Measurements from ENCODE around the gene FRMPD4.

FRMPD4 gene

DNA sequence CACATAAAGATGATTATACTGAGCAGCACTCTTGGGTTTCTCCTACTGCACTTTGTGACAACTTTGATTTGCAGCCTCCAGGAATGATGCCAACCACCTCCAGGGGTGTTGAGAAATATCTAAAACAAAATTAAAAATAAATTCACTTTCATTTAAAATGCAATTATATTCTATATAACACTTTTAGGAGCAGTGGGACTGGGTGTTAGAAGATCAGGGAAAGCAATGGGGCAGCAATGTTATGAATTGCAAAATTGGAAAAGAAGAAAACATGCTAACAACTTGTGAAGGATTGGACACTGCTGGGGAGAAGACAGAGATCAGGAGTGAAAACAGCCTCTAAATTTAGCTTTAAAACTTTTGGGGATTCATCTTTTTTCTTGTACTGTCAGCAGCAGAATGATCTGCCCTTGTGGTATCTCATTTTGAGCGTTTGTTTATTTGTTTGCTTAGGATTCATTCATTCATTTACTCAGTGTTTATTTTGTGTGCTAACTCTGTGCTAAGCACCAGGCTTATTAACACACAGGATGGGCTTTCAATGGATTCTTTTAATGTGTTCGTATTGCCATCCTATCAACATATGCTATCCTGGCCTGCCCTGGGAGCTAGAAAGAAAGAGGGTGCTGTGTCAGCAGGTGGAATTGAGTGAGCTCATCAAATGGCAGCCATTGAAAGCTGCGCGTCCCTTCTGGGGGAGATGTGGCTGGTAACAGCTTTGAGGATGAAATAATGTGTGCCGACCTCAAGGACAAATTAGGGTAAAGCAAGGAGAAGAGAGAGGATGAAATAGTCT lies 96.5 kb downstream of the FRMPD4 start:
- Mint-ChIP-seq H3K4me1 (ENCODE audit: low read depth) (no peaks in the 10 kb centered on the region), H3K36me3 (ENCODE audit: low read depth) (no peaks in the 10 kb centered on the region), H3K27me3 (ENCODE audit: low read depth) (no peaks in the 10 kb centered on the region), H3K9me3 (no peaks in the 10 kb centered on the region), H3K4me3 (no peak overlapping the region), H3K27ac (no peak overlapping the region)
- no peak for DNase-seq (ENCODE audit: low spot score)

DNA sequence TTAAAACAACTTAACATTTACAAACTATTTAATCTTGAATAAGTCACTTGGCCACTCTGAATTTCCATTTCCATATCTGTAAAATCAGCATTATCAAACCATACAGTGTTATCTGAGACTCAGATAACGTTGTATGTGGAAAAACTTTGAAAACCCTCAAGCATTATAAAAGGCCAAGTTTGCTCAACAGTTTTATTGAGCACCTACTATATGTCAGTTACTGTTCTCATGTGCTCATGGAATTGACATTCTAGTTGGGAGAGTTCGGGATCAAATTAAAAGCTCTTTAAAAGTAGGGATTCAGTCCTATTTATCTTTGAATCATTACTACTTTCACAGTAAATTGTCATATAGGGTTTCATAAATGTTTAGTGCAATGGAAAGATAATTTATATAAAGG lies 97.9 kb downstream of the FRMPD4 start:
- Mint-ChIP-seq H3K4me1 (ENCODE audit: low read depth) (no peaks in the 10 kb centered on the region), H3K36me3 (ENCODE audit: low read depth) (no peaks in the 10 kb centered on the region), H3K27me3 (ENCODE audit: low read depth) (no peaks in the 10 kb centered on the region), H3K9me3 (no peaks in the 10 kb centered on the region), H3K4me3 (no peak overlapping the region), H3K27ac (no peak overlapping the region)
- no peak for DNase-seq (ENCODE audit: low spot score)

DNA sequence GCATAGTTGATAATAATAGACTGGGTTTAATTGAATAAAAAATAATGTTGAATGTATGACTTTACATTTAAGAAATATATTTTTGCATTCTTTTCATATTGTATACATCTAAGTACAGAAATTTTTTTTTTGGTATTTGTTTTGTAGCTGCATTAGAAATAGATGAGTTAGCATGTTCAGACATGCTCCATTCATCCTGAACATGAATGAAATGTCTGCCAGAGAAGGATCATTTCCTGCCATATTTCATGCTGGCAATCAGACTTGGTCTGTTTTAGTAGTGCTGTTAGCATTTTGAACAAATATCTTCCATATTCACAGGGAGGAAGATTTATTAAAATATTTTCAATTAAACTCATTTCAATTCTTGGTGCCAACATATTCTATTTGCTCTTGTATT lies 98.9 kb downstream of the FRMPD4 start:
- Mint-ChIP-seq H3K9me3 (no peaks in the 10 kb centered on the region), H3K27ac (no peak overlapping the region), H3K4me3 (no peak overlapping the region), H3K36me3 (ENCODE audit: low read depth) (no peaks in the 10 kb centered on the region), H3K4me1 (ENCODE audit: low read depth) (no peaks in the 10 kb centered on the region), H3K27me3 (ENCODE audit: low read depth) (no peaks in the 10 kb centered on the region)
- DNase-seq (ENCODE audit: low spot score), result no peak

DNA sequence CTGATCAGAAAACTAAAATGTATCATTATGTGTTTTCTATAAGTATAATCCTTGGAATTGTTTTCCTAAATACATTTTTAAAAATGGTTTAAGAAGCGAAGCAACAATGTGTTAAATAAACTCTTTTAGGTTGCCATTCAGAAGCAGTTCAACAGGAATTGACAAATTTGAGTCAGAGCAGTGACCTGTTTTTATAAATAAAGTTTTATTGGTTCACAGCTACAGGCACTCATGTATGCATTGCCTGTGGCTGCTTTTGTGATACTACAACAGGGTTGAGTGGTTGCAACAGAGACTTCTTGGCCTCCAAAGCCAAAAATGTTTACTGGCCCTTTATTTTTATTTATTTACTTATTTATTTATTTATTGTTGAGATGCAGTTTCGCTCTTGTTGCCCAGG lies 99.5 kb downstream of the FRMPD4 start:
- H3K9me3 Mint-ChIP-seq, result no peaks in the 10 kb centered on the region
- no peaks in the 10 kb centered on the region for H3K4me1 Mint-ChIP-seq (ENCODE audit: low read depth)
- no peak overlapping the region for H3K4me3 Mint-ChIP-seq
- no peaks in the 10 kb centered on the region for H3K36me3 Mint-ChIP-seq (ENCODE audit: low read depth)
- H3K27ac Mint-ChIP-seq, result no peak overlapping the region
- no peaks in the 10 kb centered on the region for H3K27me3 Mint-ChIP-seq (ENCODE audit: low read depth)
- no peak for DNase-seq (ENCODE audit: low spot score)

DNA sequence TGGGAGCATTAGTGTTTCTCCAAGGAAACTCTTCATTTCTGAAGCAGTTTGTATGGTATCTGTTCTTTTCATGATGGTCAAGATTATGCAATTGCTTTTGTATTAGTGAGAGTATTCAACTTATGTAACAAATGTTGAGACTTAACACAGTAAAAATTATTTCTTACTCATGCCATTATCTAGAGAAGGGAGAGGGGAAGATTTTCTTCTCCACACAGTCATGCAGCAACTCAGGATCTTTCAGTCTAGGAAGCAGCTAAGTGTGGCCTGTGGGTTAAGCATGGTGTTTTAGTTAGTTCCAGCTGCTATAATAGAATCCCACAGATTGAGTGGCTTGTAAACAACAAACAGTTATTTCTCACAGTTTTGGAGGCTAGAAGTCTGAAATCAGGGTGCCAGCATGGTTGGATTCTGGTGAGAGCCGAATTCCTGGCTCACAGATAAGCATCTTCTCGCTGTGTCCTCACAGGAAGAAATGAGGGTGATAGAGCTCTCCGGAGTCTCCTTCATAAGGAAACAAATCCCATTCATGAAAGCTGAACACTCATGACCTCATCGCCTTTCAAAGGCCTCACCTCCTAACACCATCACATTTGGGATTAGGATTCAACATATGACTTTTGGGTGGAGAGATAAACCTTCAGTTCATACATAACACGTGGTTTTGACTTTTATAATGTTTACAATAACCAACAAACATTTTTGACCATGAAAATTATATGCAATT lies 101.2 kb downstream of the FRMPD4 start:
- Mint-ChIP-seq H3K4me1 (ENCODE audit: low read depth) (no peaks in the 10 kb centered on the region), H3K27ac (no peak overlapping the region), H3K36me3 (ENCODE audit: low read depth) (no peaks in the 10 kb centered on the region), H3K4me3 (no peak overlapping the region), H3K9me3 (no peaks in the 10 kb centered on the region), H3K27me3 (ENCODE audit: low read depth) (no peaks in the 10 kb centered on the region)
- no peak for DNase-seq (ENCODE audit: low spot score)

DNA sequence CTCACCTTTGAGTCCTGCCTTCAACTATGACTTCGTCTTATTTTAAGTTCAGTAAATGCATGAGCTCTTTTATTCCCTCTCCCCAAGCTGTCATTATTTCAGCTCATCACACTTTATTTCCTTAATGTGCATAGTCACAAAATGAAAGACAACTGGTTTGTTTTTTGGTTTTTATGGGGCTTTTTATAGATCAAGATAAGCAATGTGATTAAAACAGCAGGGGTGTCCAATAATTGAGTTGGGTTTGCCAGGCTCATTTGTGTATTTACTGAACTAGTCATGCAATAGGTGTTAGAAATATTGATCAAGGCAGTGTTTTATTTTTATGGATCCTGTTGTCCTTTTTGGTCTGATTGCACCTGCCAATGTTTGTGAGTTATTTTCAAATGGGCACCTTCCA lies 102.2 kb downstream of the FRMPD4 start:
- no peaks in the 10 kb centered on the region for H3K4me1 Mint-ChIP-seq (ENCODE audit: low read depth)
- H3K27me3 Mint-ChIP-seq (ENCODE audit: low read depth), result no peaks in the 10 kb centered on the region
- no peaks in the 10 kb centered on the region for H3K36me3 Mint-ChIP-seq (ENCODE audit: low read depth)
- no peak overlapping the region for H3K4me3 Mint-ChIP-seq
- DNase-seq (ENCODE audit: low spot score), result no peak
- H3K9me3 Mint-ChIP-seq, result no peaks in the 10 kb centered on the region
- H3K27ac Mint-ChIP-seq, result no peak overlapping the region

DNA sequence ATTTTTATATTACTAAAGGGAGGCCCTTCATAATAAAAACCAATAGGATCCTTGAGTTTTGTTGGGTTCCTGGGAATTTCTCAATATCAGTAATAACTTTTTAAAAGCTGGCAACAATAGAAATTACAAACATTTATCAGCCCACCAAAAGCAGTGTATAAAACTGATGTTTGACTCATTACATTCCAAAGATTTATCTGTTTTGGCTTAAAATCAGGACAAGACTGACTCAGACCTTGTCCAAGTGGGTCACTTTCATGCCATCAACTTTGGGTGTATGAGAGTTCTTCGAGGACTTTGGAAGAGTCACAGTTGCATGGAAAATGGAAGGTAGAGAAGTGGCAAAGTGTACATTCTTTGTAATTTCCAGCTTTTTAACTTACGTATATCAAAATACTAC lies 102.8 kb downstream of the FRMPD4 start:
- H3K27me3 Mint-ChIP-seq (ENCODE audit: low read depth), result no peaks in the 10 kb centered on the region
- no peak overlapping the region for H3K27ac Mint-ChIP-seq
- no peak overlapping the region for H3K4me3 Mint-ChIP-seq
- no peaks in the 10 kb centered on the region for H3K4me1 Mint-ChIP-seq (ENCODE audit: low read depth)
- no peaks in the 10 kb centered on the region for H3K9me3 Mint-ChIP-seq
- H3K36me3 Mint-ChIP-seq (ENCODE audit: low read depth), result no peaks in the 10 kb centered on the region
- no peak for DNase-seq (ENCODE audit: low spot score)

DNA sequence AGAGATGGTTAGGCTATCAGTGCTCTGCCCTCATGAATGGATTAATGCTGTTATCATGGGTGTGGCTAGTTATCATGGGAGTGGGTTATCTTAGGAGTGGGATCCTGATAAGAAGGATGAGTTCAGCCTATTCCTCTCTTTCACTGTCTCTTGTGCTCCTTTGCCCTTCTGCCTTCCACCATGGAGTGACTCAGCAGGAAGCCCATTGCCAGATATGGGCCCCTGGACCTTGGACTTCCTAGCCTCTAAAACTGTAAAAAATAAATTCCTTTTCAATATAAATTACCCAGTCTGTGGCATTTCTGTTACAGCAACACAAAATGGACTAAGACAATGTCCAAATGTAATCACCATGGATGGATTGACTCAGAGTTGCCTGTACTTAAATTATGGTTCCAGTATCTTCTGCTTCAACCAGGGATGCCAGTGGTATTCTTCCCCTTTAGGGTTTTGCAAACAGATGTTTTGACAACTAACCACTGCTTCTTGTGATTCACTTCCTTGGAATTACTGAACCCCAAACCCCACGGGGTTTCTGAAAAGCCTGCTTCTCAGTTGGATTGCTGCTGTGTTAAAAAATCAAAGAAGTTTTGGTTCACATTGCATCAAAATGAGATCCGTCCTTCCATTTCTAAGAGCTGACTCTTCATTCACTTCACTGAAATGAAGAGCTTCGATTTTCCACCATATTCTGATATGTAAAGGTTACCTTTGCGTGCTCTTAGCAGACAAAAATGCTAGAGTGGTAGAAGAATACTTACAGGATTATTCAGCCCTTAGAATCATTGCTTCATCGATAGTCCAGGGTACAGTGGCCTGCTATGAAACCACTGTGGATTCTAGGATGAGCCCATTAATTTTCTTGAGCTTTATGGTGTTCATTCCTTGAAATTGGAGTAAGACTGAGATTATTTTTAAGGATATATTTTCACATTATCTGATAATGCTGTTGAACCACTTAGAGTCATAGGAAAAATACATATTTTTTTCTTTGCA lies 107.7 kb downstream of the FRMPD4 start:
- no peak overlapping the region for H3K4me3 Mint-ChIP-seq
- H3K4me1 Mint-ChIP-seq (ENCODE audit: low read depth), result no peaks in the 10 kb centered on the region
- H3K27ac Mint-ChIP-seq, result no peak overlapping the region
- no peak for DNase-seq (ENCODE audit: low spot score)
- H3K36me3 Mint-ChIP-seq (ENCODE audit: low read depth), result no peaks in the 10 kb centered on the region
- no peaks in the 10 kb centered on the region for H3K9me3 Mint-ChIP-seq
- no peaks in the 10 kb centered on the region for H3K27me3 Mint-ChIP-seq (ENCODE audit: low read depth)

DNA sequence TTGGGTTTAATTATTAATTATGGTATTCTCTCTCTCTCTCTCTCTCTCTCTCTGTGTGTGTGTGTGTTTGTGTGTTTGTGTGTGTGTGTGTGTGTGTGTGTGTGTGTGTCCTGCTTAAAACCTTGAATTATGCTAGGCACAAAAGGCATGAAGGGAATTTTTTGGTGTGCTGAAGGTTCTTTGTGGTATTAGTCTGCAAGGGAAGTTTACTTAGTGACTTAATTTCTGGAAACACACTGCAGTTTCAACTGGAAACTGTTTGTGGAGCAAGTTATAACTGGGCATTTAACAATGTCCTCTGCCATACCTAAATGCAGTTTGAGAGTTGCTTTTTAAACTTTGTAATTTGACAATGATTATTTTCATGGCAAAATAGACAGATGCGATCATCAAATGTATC lies 111.7 kb downstream of the FRMPD4 start:
- Mint-ChIP-seq H3K9me3 (no peaks in the 10 kb centered on the region), H3K4me1 (ENCODE audit: low read depth) (no peaks in the 10 kb centered on the region), H3K36me3 (ENCODE audit: low read depth) (no peaks in the 10 kb centered on the region), H3K27ac (no peak overlapping the region), H3K27me3 (ENCODE audit: low read depth) (no peaks in the 10 kb centered on the region), H3K4me3 (no peak overlapping the region)
- no peak for DNase-seq (ENCODE audit: low spot score)

DNA sequence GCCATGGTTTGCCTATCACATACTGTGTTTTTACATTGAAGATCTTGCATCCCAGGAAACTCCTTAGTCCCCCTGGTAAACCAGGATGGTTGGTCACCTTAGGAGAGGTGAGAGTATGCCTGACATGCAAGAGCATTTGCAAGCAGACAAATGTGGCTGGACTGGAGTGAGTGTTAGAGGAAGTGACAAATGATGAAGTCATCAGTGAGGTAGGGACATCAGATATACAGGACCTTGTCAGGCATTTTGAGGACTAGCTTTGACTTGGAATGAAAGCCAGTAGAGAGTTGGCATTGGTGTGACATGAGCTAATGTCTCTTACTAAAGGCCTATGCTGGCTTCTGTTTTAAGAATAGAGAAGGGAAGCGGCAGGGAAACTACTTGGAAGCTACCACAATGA lies 124.9 kb downstream of the FRMPD4 start:
- no peak overlapping the region for H3K27ac Mint-ChIP-seq
- no peak overlapping the region for H3K4me3 Mint-ChIP-seq
- H3K4me1 Mint-ChIP-seq (ENCODE audit: low read depth), result no peaks in the 10 kb centered on the region
- H3K36me3 Mint-ChIP-seq (ENCODE audit: low read depth), result no peaks in the 10 kb centered on the region
- no peak for DNase-seq (ENCODE audit: low spot score)
- H3K27me3 Mint-ChIP-seq (ENCODE audit: low read depth), result no peaks in the 10 kb centered on the region
- no peaks in the 10 kb centered on the region for H3K9me3 Mint-ChIP-seq

DNA sequence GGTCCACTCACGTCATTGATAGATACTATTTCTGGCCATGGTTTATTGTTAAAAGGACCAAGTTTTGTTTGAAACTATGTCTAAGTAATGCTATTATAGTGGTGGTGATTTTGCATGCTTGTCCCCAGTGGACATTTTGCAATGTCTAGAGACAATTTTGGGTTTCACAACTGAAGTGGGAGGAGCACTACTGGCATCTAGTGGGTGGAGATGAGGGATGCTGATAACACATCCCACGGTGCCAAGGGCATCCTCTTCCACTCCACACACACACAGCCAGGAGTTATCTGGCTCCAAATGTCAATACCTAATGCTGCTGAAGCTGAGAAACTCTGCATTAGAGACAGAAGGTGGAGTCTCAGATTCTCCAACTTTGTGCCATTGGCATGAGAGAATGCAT lies 131.2 kb downstream of the FRMPD4 start:
- Mint-ChIP-seq H3K9me3 (no peaks in the 10 kb centered on the region), H3K36me3 (ENCODE audit: low read depth) (no peaks in the 10 kb centered on the region), H3K4me3 (no peak overlapping the region), H3K4me1 (ENCODE audit: low read depth) (no peaks in the 10 kb centered on the region), H3K27ac (no peak overlapping the region), H3K27me3 (ENCODE audit: low read depth) (no peaks in the 10 kb centered on the region)
- DNase-seq (ENCODE audit: low spot score), result no peak

DNA sequence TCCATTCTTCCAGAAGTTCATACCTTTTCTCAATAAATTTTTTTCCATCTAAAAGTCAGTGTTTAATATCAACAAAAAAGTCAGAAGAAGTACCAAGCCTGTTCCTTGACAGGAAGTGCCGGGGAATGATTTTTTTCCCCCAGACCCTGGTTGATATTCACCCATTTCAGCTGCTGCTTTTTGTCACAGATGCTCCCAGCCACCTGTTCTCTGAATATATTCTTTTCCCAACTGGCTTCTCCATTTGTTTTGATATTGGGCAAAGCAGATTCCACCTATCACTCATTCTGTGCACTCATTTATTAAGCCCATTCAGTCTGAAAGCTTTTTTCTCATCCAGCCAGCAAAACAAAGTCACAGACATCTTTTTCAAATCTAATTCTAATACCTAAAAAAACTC lies 139.9 kb downstream of the FRMPD4 start:
- H3K4me1 Mint-ChIP-seq (ENCODE audit: low read depth), result no peaks in the 10 kb centered on the region
- H3K36me3 Mint-ChIP-seq (ENCODE audit: low read depth), result no peaks in the 10 kb centered on the region
- no peaks in the 10 kb centered on the region for H3K9me3 Mint-ChIP-seq
- H3K4me3 Mint-ChIP-seq, result no peak overlapping the region
- H3K27ac Mint-ChIP-seq, result no peak overlapping the region
- no peak for DNase-seq (ENCODE audit: low spot score)
- H3K27me3 Mint-ChIP-seq (ENCODE audit: low read depth), result no peaks in the 10 kb centered on the region

DNA sequence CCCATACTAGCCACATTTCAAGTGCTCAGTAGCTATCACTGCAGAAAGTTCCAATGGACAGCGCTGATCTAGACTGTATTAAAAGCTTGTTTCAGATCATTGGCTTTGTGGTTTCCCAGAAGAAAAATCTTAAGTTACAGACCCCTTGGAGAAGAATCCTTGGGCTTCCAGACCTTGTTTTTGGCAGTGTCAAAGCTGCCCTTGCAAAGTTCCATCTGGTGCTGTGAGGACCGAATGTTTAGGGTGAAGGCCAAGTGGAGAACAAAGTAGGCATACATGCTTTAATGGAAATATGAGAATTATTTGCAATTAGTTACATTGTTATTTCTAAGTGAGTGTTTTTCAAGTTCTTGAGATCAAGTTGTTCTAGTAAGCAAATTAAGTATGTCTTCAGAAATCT lies 144.7 kb downstream of the FRMPD4 start:
- Mint-ChIP-seq H3K4me1 (ENCODE audit: low read depth) (no peaks in the 10 kb centered on the region), H3K9me3 (no peaks in the 10 kb centered on the region), H3K4me3 (no peak overlapping the region), H3K27me3 (ENCODE audit: low read depth) (no peaks in the 10 kb centered on the region), H3K36me3 (ENCODE audit: low read depth) (no peaks in the 10 kb centered on the region), H3K27ac (no peak overlapping the region)
- DNase-seq (ENCODE audit: low spot score), result no peak
